GM12878 (cell line): Measurements from ENCODE around the gene SLC38A9. TPM values are rescaled to one million over a fixed set of nuclear protein-coding genes. Genes with fewer than 3 reads are reported as not detected.

Experiments used
- BMI1 ChIP-seq: fragments of 450-650 bp; IDR thresholded peaks from 2 replicates; pipeline ENCODE4 v1.6.1; 2016; ENCODE audit warnings: mild to moderate bottlenecking, moderate library complexity, borderline replicate concordance
- CHD1 ChIP-seq: IDR thresholded peaks from 2 replicates; pipeline ENCODE4 v1.6.1; 2012; ENCODE audit warnings: low read depth, low read length, improper control_type of control experiment
- CREB1 ChIP-seq: IDR thresholded peaks from 2 replicates; pipeline ENCODE4 v1.6.1; 2012; ENCODE audit warnings: low read depth, mild to moderate bottlenecking, inconsistent platforms
- EED ChIP-seq: sonication (generic); IDR thresholded peaks from 2 replicates; pipeline ENCODE4 v1.6.1; 2016; ENCODE audit warnings: antibody characterized with exemption, low read depth
- FOXK2 ChIP-seq: fragments of 450-650 bp; IDR thresholded peaks from 2 replicates; pipeline ENCODE4 v1.6.1; 2017; ENCODE audit warnings: mild to moderate bottlenecking, moderate library complexity
- FOXM1 ChIP-seq: IDR thresholded peaks from 2 replicates; pipeline ENCODE4 v1.6.1; 2012; ENCODE audit warnings: low read depth, mild to moderate bottlenecking, inconsistent platforms, low read length, moderate library complexity
- GATAD2B ChIP-seq: fragments of 450-650 bp; conservative IDR thresholded peaks from 2 replicates; pipeline ENCODE4 v1.6.1; 2017; ENCODE audit warnings: low read depth, mild to moderate bottlenecking, moderate library complexity
- JUND ChIP-seq: IDR thresholded peaks from 2 replicates; pipeline ENCODE4 v1.6.1; 2012; ENCODE audit warnings: low read depth, mild to moderate bottlenecking, low read length, improper control_type of control experiment, moderate library complexity
- KLF5 ChIP-seq: fragments of 450-650 bp; IDR thresholded peaks from 2 replicates; pipeline ENCODE4 v1.6.1; 2014; ENCODE audit warnings: mild to moderate bottlenecking; ENCODE audit not compliant: partially characterized antibody
- NFYA ChIP-seq: IDR thresholded peaks from 2 replicates; pipeline ENCODE4 v1.6.1; 2011; ENCODE audit warnings: low read depth, mild to moderate bottlenecking, low read length, improper control_type of control experiment, borderline replicate concordance
- RUNX3 ChIP-seq: IDR thresholded peaks from 2 replicates; pipeline ENCODE4 v1.6.1; 2012; ENCODE audit warnings: low read length, inconsistent platforms
- TBL1XR1 ChIP-seq: IDR thresholded peaks from 2 replicates; pipeline ENCODE4 v1.6.1; 2012; ENCODE audit warnings: low read depth, low read length, improper control_type of control experiment
- YBX1 ChIP-seq: fragments of 450-650 bp; IDR thresholded peaks from 2 replicates; pipeline ENCODE4 v1.6.1; 2016; ENCODE audit warnings: antibody characterized with exemption
- ZNF274 ChIP-seq: IDR thresholded peaks from one replicate; pipeline ENCODE4 v1.8.0; 2011; ENCODE audit not compliant: insufficient read length, insufficient read depth
- polyA plus RNA-seq, 11 experiments: library from polyadenylated mRNA; depleted of rRNA in 4 of 11; unstranded in 6 of 11; stranded (reverse) in 5 of 11; fragments of >200 nt; fragmentation: Nextera tagmentation in 4 of 11; fragmentation: Illumina TruSeq in 1 of 11; extraction: Ambion mirVana in 4 of 11; extraction: Trizol in 1 of 11; gene quantifications; 1 replicate in 1 of 11; 2 replicates in 10 of 11; pipeline versions ENCODE4 v1.2.1 to v1.2.3, GENCODE V29; 2011 to 2016; ENCODE audit warnings: inconsistent platforms in 2 of 11, missing spikeins in 2 of 11, low read depth in 1 of 11
- total RNA-seq, 4 experiments: library from RNA; depleted of rRNA in 3 of 4; stranded (reverse); fragments of >200 nt in 3 of 4; fragmentation: Illumina TruSeq in 1 of 4; extraction: Trizol in 1 of 4; gene quantifications; 2 replicates each; pipeline versions ENCODE4 v1.2.1 to v1.2.3, GENCODE V29; 2013 to 2021
- TF ChIP-seq, protein P1 (sequence below): IDR thresholded peaks from 2 replicates; pipeline ENCODE4 v1.6.1; 2012; ENCODE audit warnings: low read depth, low read length, improper control_type of control experiment
- TF ChIP-seq, protein P2 (sequence below): IDR thresholded peaks from 2 replicates; pipeline ENCODE4 v1.6.1; 2011; ENCODE audit warnings: low read depth, mild to moderate bottlenecking, low read length, moderate library complexity, borderline replicate concordance; ENCODE audit errors: extremely low read depth
- TF ChIP-seq, protein P3 (sequence below): fragments of 450-650 bp; IDR thresholded peaks from 2 replicates; pipeline ENCODE4 v1.6.1; 2018; ENCODE audit warnings: borderline replicate concordance, mild to moderate bottlenecking; ENCODE audit not compliant: partially characterized antibody
- TF ChIP-seq, protein P4 (sequence below): fragments of 450-650 bp; formaldehyde crosslinking; IDR thresholded peaks from 2 replicates; pipeline ENCODE4 v1.4.0; 2022; ENCODE audit warnings: mild to moderate bottlenecking, moderate library complexity
- TF ChIP-seq, protein P5 (sequence below), 3 experiments: IDR thresholded peaks in 2 of 3; conservative IDR thresholded peaks in 1 of 3; 2 replicates each; pipeline ENCODE4 v1.5.1; 2011; ENCODE audit warnings: low read depth in 3 of 3, low read length in 3 of 3, mild to moderate bottlenecking in 3 of 3, control low read depth in 2 of 3, moderate library complexity in 2 of 3, inconsistent platforms in 1 of 3, mixed read lengths in 1 of 3; ENCODE audit not compliant: control insufficient read depth in 2 of 3, insufficient read depth in 1 of 3; ENCODE audit errors: extremely low read depth in 1 of 3

SLC38A9 gene
- total and polyA plus RNA-seq, 10 of the 15 experiments (the other 5 are each of a cell fraction or from before 2014, with no cell fraction given), result 8.5 to 35.1 (median 23.0) TPM

DNA sequence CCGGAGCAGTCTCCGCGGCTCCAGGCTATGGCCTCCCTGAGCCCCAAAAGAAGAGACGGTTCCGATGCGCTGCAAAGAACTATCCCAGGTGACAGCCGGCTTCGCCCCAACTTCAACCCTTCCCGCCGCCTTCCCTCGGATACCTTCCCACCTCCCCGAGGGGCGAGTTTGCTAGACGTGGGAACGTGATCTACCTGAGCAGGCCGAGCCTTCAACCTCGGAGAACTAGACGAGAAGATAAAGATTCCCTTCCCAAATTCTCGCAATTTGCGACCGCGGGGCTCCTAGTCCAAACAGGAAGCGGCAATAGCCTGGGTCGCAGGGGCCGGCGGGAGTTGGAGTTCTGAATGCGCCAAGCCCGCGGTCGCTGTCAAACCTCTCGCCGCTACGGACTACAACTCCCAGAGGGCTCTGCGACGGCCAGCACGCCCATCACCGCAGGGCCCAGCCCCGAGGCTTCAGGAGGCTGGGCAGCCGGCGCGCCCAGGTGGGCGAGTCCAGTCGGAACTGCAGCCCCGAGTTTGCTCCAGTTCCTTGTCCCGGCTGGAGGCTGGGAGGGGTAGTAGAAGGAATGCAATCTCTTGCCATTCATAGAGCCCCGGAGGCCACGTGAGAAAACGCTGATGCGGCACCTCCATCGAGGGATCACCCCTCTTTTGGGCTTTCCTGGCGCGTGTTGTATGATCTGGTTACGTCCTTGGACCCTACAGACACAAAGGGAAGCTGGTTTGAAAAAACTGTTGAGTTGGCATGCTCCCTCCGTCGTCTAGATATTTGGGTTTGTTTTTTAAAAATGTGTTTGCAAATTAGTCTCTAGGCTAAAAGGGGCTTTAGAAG lies at the start of gene SLC38A9 (continued):
- TF ChIP-seq, protein P1, sequence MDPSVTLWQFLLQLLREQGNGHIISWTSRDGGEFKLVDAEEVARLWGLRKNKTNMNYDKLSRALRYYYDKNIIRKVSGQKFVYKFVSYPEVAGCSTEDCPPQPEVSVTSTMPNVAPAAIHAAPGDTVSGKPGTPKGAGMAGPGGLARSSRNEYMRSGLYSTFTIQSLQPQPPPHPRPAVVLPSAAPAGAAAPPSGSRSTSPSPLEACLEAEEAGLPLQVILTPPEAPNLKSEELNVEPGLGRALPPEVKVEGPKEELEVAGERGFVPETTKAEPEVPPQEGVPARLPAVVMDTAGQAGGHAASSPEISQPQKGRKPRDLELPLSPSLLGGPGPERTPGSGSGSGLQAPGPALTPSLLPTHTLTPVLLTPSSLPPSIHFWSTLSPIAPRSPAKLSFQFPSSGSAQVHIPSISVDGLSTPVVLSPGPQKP, result peak; percentile 37; the same call in 1 of the 2 replicates
- TF ChIP-seq, protein P2, sequence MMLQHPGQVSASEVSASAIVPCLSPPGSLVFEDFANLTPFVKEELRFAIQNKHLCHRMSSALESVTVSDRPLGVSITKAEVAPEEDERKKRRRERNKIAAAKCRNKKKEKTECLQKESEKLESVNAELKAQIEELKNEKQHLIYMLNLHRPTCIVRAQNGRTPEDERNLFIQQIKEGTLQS, result no peak
- TF ChIP-seq, protein P3, sequence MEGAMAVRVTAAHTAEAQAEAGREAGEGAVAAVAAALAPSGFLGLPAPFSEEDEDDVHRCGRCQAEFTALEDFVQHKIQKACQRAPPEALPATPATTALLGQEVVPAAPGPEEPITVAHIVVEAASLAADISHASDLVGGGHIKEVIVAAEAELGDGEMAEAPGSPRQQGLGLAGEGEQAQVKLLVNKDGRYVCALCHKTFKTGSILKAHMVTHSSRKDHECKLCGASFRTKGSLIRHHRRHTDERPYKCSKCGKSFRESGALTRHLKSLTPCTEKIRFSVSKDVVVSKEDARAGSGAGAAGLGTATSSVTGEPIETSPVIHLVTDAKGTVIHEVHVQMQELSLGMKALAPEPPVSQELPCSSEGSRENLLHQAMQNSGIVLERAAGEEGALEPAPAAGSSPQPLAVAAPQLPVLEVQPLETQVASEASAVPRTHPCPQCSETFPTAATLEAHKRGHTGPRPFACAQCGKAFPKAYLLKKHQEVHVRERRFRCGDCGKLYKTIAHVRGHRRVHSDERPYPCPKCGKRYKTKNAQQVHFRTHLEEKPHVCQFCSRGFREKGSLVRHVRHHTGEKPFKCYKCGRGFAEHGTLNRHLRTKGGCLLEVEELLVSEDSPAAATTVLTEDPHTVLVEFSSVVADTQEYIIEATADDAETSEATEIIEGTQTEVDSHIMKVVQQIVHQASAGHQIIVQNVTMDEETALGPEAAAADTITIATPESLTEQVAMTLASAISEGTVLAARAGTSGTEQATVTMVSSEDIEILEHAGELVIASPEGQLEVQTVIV, result peak; percentile 81
- TF ChIP-seq KLF5, result no peak
- TF ChIP-seq, protein P4, sequence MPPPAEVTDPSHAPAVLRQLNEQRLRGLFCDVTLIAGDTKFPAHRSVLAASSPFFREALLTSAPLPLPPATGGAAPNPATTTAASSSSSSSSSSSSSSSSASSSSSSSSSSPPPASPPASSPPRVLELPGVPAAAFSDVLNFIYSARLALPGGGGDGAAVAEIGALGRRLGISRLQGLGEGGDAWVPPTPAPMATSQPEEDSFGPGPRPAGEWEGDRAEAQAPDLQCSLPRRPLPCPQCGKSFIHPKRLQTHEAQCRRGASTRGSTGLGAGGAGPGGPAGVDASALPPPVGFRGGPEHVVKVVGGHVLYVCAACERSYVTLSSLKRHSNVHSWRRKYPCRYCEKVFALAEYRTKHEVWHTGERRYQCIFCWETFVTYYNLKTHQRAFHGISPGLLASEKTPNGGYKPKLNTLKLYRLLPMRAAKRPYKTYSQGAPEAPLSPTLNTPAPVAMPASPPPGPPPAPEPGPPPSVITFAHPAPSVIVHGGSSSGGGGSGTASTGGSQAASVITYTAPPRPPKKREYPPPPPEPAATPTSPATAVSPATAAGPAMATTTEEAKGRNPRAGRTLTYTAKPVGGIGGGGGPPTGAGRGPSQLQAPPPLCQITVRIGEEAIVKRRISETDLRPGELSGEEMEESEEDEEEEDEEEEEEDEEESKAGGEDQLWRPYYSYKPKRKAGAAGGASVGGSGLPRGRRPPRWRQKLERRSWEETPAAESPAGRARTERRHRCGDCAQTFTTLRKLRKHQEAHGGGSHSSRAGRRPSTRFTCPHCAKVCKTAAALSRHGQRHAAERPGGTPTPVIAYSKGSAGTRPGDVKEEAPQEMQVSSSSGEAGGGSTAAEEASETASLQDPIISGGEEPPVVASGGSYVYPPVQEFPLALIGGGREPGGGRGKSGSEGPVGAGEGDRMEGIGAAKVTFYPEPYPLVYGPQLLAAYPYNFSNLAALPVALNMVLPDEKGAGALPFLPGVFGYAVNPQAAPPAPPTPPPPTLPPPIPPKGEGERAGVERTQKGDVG, result no peak
- no peak for TF ChIP-seq JUND
- TF ChIP-seq RUNX3, result peak; percentile 73
- no peak for TF ChIP-seq EED
- no peak for TF ChIP-seq NFYA
- peak; percentile 77; the same call in 1 of the 2 replicates for TF ChIP-seq GATAD2B
- no peak for TF ChIP-seq BMI1
- TF ChIP-seq YBX1, result no peak
- TF ChIP-seq FOXK2, result no peak
- peak; percentile 36; the same call in 1 of the 2 replicates for TF ChIP-seq CREB1
- TF ChIP-seq FOXM1, result no peak
- TF ChIP-seq, protein P5, sequence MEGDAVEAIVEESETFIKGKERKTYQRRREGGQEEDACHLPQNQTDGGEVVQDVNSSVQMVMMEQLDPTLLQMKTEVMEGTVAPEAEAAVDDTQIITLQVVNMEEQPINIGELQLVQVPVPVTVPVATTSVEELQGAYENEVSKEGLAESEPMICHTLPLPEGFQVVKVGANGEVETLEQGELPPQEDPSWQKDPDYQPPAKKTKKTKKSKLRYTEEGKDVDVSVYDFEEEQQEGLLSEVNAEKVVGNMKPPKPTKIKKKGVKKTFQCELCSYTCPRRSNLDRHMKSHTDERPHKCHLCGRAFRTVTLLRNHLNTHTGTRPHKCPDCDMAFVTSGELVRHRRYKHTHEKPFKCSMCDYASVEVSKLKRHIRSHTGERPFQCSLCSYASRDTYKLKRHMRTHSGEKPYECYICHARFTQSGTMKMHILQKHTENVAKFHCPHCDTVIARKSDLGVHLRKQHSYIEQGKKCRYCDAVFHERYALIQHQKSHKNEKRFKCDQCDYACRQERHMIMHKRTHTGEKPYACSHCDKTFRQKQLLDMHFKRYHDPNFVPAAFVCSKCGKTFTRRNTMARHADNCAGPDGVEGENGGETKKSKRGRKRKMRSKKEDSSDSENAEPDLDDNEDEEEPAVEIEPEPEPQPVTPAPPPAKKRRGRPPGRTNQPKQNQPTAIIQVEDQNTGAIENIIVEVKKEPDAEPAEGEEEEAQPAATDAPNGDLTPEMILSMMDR (IDR thresholded peaks at IDR 0.05 in 2 of 3, conservative IDR thresholded peaks at IDR 0.05 in 1 of 3; ENCODE audit: control insufficient read depth in 2 of 3, extremely low read depth in 1 of 3, insufficient read depth in 1 of 3, low read depth in 3 of 3, low read length in 3 of 3), result no peak
- TF ChIP-seq CHD1, result no peak
- TF ChIP-seq ZNF274, result no peak
- TF ChIP-seq TBL1XR1, result 0 out of 2 replicates have a peak, but pooled peaks have one; percentile 12
